Mesenchymal stem cell (in vitro differentiated cells and primary cell): ENCODE data around the gene MN1.

Source experiments
- DNase-seq: peaks from one replicate; pipeline ENCODE4 v3.0.0-alpha.2; 2013
- H2AFZ ChIP-seq: one replicate; pipeline ENCODE4 v1.6.1; 2013; ENCODE audit warnings: low read depth, mild to moderate bottlenecking, control low read depth, inconsistent platforms, low read length, moderate library complexity
- H2AK5ac ChIP-seq: 2 replicates; pipeline ENCODE4 v1.6.1; 2013; ENCODE audit warnings: low read length, moderate library complexity, mild to moderate bottlenecking, inconsistent platforms; ENCODE audit not compliant: severe bottlenecking
- H2BK120ac ChIP-seq: one replicate; pipeline ENCODE4 v1.6.1; 2013; ENCODE audit warnings: low read depth, mild to moderate bottlenecking, inconsistent platforms, low read length, moderate library complexity
- H2BK12ac ChIP-seq, 2 experiments: one replicate each; pipeline ENCODE4 v1.6.1; 2013; ENCODE audit warnings: inconsistent platforms in 2 of 2, low read length in 2 of 2, mild to moderate bottlenecking in 2 of 2, moderate library complexity in 2 of 2, control low read depth in 1 of 2
- H2BK15ac ChIP-seq: one replicate; pipeline ENCODE4 v1.6.1; 2013; ENCODE audit warnings: mild to moderate bottlenecking, low read depth, inconsistent platforms; ENCODE audit not compliant: poor library complexity, severe bottlenecking
- H2BK5ac ChIP-seq: 2 replicates; pipeline ENCODE4 v1.6.1; 2013; ENCODE audit warnings: low read depth, mild to moderate bottlenecking, low read length, control low read depth, inconsistent platforms; ENCODE audit not compliant: poor library complexity, severe bottlenecking
- H3K14ac ChIP-seq, 2 experiments: one replicate each; pipeline ENCODE4 v1.6.1; 2013; ENCODE audit warnings: inconsistent platforms in 2 of 2, low read length in 2 of 2, control low read depth in 1 of 2, mild to moderate bottlenecking in 1 of 2, moderate library complexity in 1 of 2
- H3K18ac ChIP-seq, 2 experiments: one replicate each; pipeline ENCODE4 v1.6.1; 2013; ENCODE audit warnings: inconsistent platforms in 2 of 2, low read length in 2 of 2, control low read depth in 1 of 2, low read depth in 1 of 2, mild to moderate bottlenecking in 1 of 2
- H3K23ac ChIP-seq, 2 experiments: one replicate each; pipeline ENCODE4 v1.6.1; 2013; ENCODE audit warnings: inconsistent platforms in 2 of 2, low read length in 2 of 2, mild to moderate bottlenecking in 2 of 2, moderate library complexity in 2 of 2, control low read depth in 1 of 2
- H3K27ac ChIP-seq: 2 replicates; pipeline ENCODE4 v1.5.1; 2013; ENCODE audit warnings: mild to moderate bottlenecking, moderate library complexity, low read length, control low read depth, inconsistent platforms; ENCODE audit not compliant: poor library complexity, severe bottlenecking
- H3K27me3 ChIP-seq, 2 experiments: 2 replicates each; pipeline versions ENCODE4 v1.6.1 to v1.7.0; 2013; ENCODE audit warnings: low read length in 2 of 2, mild to moderate bottlenecking in 2 of 2, moderate library complexity in 2 of 2, control low read depth in 1 of 2, inconsistent platforms in 1 of 2; ENCODE audit not compliant: control insufficient read depth in 1 of 2, insufficient read depth in 1 of 2
- H3K36me3 ChIP-seq, 2 experiments: 2 replicates each; pipeline versions ENCODE4 v1.6.1 to v1.7.0; 2013; ENCODE audit warnings: low read length in 2 of 2, control low read depth in 1 of 2, inconsistent platforms in 1 of 2, low read depth in 1 of 2, mild to moderate bottlenecking in 1 of 2; ENCODE audit not compliant: insufficient read depth in 2 of 2, control insufficient read depth in 1 of 2
- H3K4ac ChIP-seq, 2 experiments: one replicate each; pipeline ENCODE4 v1.6.1; 2013; ENCODE audit warnings: inconsistent platforms in 2 of 2, low read length in 2 of 2, mild to moderate bottlenecking in 2 of 2, moderate library complexity in 2 of 2, control low read depth in 1 of 2, low read depth in 1 of 2
- H3K4me1 ChIP-seq: 2 replicates; pipeline ENCODE4 v1.6.1; 2013; ENCODE audit warnings: low read depth, low read length, control low read depth; ENCODE audit not compliant: control insufficient read depth, insufficient read depth
- H3K4me2 ChIP-seq: 2 replicates; pipeline ENCODE4 v1.6.1; 2013; ENCODE audit warnings: low read length, mild to moderate bottlenecking, inconsistent platforms; ENCODE audit not compliant: poor library complexity, severe bottlenecking
- H3K4me3 ChIP-seq, 2 experiments: 2 replicates each; pipeline versions ENCODE4 v1.5.1 to v1.7.0; 2013; ENCODE audit warnings: low read length in 2 of 2, mild to moderate bottlenecking in 2 of 2, control low read depth in 1 of 2, low read depth in 1 of 2; ENCODE audit not compliant: insufficient read depth in 1 of 2
- H3K79me1 ChIP-seq: replicated peaks from 2 replicates; pipeline ENCODE4 v1.6.1; 2013; ENCODE audit warnings: mild to moderate bottlenecking, control low read depth, low read length, inconsistent platforms; ENCODE audit not compliant: poor library complexity, severe bottlenecking
- H3K9ac ChIP-seq: 2 replicates; pipeline ENCODE4 v1.7.0; 2013; ENCODE audit warnings: mild to moderate bottlenecking, low read length, moderate library complexity
- H3K9me3 ChIP-seq: 2 replicates; pipeline ENCODE4 v1.7.0; 2013; ENCODE audit warnings: mild to moderate bottlenecking, low read length; ENCODE audit not compliant: control insufficient read depth
- H4K8ac ChIP-seq: one replicate; pipeline ENCODE4 v1.6.1; 2013; ENCODE audit warnings: inconsistent platforms, mild to moderate bottlenecking, low read length, moderate library complexity
- H4K91ac ChIP-seq: one replicate; pipeline ENCODE4 v1.6.1; 2013; ENCODE audit warnings: mild to moderate bottlenecking, low read length, inconsistent platforms
- WGBS: methylation state at CpG from one replicate; pipeline ENCODE4 v1.1.7; 2013; ENCODE audit warnings: mixed read lengths; 5-methylcytosine and 5-hydroxymethylcytosine counted together

Gene MN1

GRCh38 chr22:27772984-27773498 is 28.5 kb downstream of the MN1 start:
- H4K8ac ChIP-seq: no peak overlapping the region
- no peak for DNase-seq
- H3K4ac ChIP-seq: no peak overlapping the region
- no peak overlapping the region for H2AFZ ChIP-seq
- 88% methylated on average over 18 of the region's 18 CpGs for WGBS
- no peak overlapping the region for H2BK5ac ChIP-seq
- no peak overlapping the region for H2BK15ac ChIP-seq
- no peak overlapping the region for H3K23ac ChIP-seq
- H3K27ac ChIP-seq: no peak overlapping the region
- H3K4me2 ChIP-seq: no peak overlapping the region
- no peaks in the 10 kb centered on the region for H3K27me3 ChIP-seq
- H3K79me1 ChIP-seq: peaks cover 50% of the 10 kb centered on the region
- H3K18ac ChIP-seq: no peak overlapping the region
- no peak overlapping the region for H3K4me3 ChIP-seq
- H3K9me3 ChIP-seq: no peaks in the 10 kb centered on the region
- H3K14ac ChIP-seq: no peak overlapping the region
- H2BK120ac ChIP-seq: no peak overlapping the region
- no peak overlapping the region for H4K91ac ChIP-seq
- no peak overlapping the region for H3K9ac ChIP-seq
- H2AK5ac ChIP-seq: no peak overlapping the region
- peaks cover 0 to 52% of the 10 kb centered on the region in 2 experiments for H3K36me3 ChIP-seq
- H3K4me1 ChIP-seq: peaks cover 28% of the 10 kb centered on the region
- H2BK12ac ChIP-seq: no peak overlapping the region

- H3K79me1 ChIP-seq: peaks cover 51% of the 10 kb centered on the region
- DNase-seq: no peak
- no peak overlapping the region for H3K4ac ChIP-seq
- H3K27ac ChIP-seq: no peak overlapping the region
- H3K27me3 ChIP-seq: no peaks in the 10 kb centered on the region
- H3K36me3 ChIP-seq: peaks cover 0 to 49% of the 10 kb centered on the region in 2 experiments
- H3K23ac ChIP-seq: no peak overlapping the region
- no peak overlapping the region for H3K4me2 ChIP-seq
- H3K4me1 ChIP-seq: peaks cover 26% of the 10 kb centered on the region
- H3K9me3 ChIP-seq: no peaks in the 10 kb centered on the region
- WGBS: 88% methylated on average over 12 of the region's 16 CpGs
- H2BK120ac ChIP-seq: no peak overlapping the region
- H2BK5ac ChIP-seq: no peak overlapping the region
- no peak overlapping the region for H2BK12ac ChIP-seq
- H2AFZ ChIP-seq: no peak overlapping the region
- no peak overlapping the region for H3K18ac ChIP-seq
- H2AK5ac ChIP-seq: no peak overlapping the region
- no peak overlapping the region for H4K8ac ChIP-seq
- H2BK15ac ChIP-seq: no peak overlapping the region
- no peak overlapping the region for H3K4me3 ChIP-seq
- no peak overlapping the region for H4K91ac ChIP-seq
- no peak overlapping the region for H3K9ac ChIP-seq
- no peak overlapping the region for H3K14ac ChIP-seq
Measured at GRCh38 chr22:27772081-27772983, 29.2 kb downstream of the MN1 start.

- no peak overlapping the region for H3K18ac ChIP-seq
- H2BK5ac ChIP-seq: no peak overlapping the region
- H3K27ac ChIP-seq: no peak overlapping the region
- peaks cover 52% of the 10 kb centered on the region for H3K79me1 ChIP-seq
- H2BK15ac ChIP-seq: no peak overlapping the region
- H3K36me3 ChIP-seq: peaks cover 0 to 46% of the 10 kb centered on the region in 2 experiments
- no peak overlapping the region for H3K4me2 ChIP-seq
- no peaks in the 10 kb centered on the region for H3K27me3 ChIP-seq
- H3K4ac ChIP-seq: no peak overlapping the region
- DNase-seq: no peak
- no peak overlapping the region for H3K23ac ChIP-seq
- H2AK5ac ChIP-seq: no peak overlapping the region
- H3K4me1 ChIP-seq: peaks cover 26% of the 10 kb centered on the region
- H3K14ac ChIP-seq: no peak overlapping the region
- H3K9me3 ChIP-seq: no peaks in the 10 kb centered on the region
- H4K91ac ChIP-seq: no peak overlapping the region
- no peak overlapping the region for H3K4me3 ChIP-seq
- no peak overlapping the region for H2BK12ac ChIP-seq
- H2AFZ ChIP-seq: no peak overlapping the region
- H3K9ac ChIP-seq: no peak overlapping the region
- WGBS: 90% methylated on average over 5 of the region's 5 CpGs
- no peak overlapping the region for H4K8ac ChIP-seq
- no peak overlapping the region for H2BK120ac ChIP-seq
Measured at GRCh38 chr22:27771637-27772036, 29.9 kb downstream of the MN1 start.

- Histone ChIP-seq H4K91ac (no peak overlapping the region), H2AK5ac (no peak overlapping the region), H2AFZ (no peak overlapping the region), H3K9ac (no peak overlapping the region), H3K9me3 (no peaks in the 10 kb centered on the region), H3K4me2 (no peak overlapping the region), H3K14ac (no peak overlapping the region), H3K27me3 (no peaks in the 10 kb centered on the region), H3K18ac (no peak overlapping the region), H4K8ac (no peak overlapping the region), H3K4ac (no peak overlapping the region), H3K4me3 (no peak overlapping the region), H2BK15ac (no peak overlapping the region), H3K79me1 (peaks cover 45% of the 10 kb centered on the region), H3K36me3 (peaks cover 0 to 52% of the 10 kb centered on the region in 2 experiments), H2BK12ac (no peak overlapping the region), H2BK120ac (no peak overlapping the region), H2BK5ac (no peak overlapping the region), H3K27ac (no peak overlapping the region), H3K4me1 (peaks cover 19% of the 10 kb centered on the region), H3K23ac (no peak overlapping the region)
- 88% methylated on average over 3 of the region's 3 CpGs for WGBS
- DNase-seq: no peak
Measured at GRCh38 chr22:27769012-27769411, 32.5 kb downstream of the MN1 start.
